GM19328 (cell line): ENCODE data around the gene YWHAQ.
A peak's percentile ranks its signal among the peaks of the same experiment; 100 is the strongest.
"Not testable (repeated sequence)": the region's sequence is repeated elsewhere in the genome, so short reads cannot be mapped to it uniquely, and the experiment has no call there.

Source experiments
- ATAC-seq: cut with Tn5 transposase; IDR thresholded peaks from one replicate; pipeline ENCODE4 v1.9.1; 2021; ENCODE audit warnings: mild to moderate bottlenecking, moderate library complexity; ENCODE audit not compliant: unreplicated experiment

Gene YWHAQ

GRCh38 chr2:9631878-9632700, 1.3 kb upstream of the YWHAQ start:
- no peak for ATAC-seq

DNA sequence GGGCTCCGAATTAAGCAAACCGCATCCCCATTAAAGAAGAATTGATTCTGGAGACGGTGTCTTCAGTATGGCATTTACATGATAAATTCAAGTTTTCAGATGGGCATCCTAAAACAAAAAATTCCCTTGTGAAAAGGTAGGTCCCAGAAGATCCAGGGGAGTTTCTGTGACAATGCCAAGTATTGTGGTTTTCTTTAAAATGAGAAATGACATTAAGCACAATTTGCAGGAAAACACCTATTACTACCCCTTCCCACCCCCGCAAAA, 689 bp upstream of the YWHAQ start:
- ATAC-seq = no peak

DNA sequence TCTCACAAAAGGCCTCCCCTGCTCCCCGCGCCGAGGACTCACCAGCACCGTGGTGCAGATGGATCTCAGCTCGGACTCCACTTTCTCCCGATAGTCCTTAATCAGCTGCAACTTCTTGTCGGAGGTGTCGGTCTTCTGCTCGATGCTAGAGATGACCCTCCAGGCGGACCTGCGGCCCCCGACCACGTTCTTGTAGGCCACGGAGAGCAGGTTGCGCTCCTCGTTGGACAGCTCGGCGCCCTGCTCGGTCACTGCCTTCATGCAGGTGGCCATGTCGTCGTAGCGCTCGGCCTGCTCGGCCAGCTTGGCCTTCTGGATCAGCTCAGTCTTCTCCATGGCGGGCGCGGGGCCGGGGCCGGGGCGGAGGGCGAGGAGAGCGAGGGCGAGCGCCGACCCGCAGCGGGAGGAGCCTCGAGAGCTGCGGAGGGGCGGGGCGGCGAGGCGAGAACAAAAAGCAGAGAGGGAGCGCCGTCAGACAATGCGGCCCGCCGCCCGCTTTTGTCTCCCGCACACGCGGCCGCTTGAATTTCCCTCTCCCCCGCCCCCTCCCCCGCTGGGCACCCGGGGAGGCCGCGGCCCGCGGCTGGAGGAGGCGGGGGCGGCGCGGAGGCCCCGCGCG, 571 bp downstream of the YWHAQ start:
- ATAC-seq = peak; percentile 46

DNA sequence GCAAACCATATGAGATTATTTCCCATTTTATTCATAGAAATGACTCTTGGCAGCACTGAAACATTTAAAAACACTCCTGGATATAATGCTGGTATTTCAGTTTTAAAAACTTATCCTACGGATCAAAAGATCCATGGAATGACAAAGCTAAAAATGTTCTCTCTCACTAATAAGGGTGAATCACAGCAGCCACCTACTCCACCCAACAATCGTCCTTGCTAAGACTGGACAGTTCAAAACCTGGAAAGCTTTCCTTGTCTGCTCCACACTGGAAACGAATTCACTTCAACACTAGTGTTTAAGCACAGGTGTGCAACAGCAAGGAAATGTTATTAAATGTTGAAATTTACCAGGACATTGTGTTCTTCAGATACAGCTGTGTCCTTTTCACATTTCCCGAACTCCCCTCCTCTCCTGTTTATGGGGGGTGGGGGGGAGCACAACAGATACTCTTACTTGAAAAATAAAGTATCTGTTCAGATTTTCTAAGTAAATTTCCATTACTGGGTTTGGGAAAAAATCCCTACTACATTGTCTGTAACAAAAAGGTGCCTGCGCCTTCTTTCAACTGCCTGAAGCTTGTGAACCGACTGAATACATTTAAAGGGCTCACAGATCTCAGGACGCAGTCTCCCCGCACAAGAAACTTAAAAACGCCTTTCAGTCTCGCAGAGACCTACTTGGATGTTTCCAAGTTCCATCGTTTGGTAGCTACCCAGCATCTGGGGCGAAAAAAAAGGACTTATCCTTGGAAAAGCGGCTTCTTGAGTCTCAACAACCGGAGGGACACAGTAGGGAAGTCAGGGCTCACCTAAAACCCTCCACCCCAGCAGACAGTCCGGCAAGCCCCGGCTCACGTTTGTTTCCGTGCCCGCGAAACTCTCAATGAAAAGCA, 1.3 kb downstream of the YWHAQ start:
- no peak for ATAC-seq

- no peak for ATAC-seq
Observed at GRCh38 chr2:9627310-9627709, 3.5 kb downstream of the YWHAQ start.

DNA sequence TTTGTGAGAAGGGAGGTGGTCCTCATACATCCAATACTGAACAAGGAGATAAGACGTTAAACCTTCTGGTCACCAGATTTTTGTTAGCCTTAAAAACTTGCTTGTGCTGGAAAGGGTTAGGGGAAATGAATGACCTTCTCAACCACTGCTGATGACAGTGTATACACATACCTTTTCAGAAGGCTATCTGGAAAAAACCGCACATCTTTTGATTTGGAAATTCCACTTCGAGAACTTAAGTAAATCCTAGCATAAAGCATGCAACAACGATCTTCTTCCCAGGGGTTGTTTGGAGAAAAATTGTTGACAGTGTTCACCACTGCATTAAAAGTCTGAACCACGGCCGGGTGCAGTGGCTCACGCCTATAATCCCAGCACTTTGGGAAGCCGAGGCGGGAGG, 7.6 kb downstream of the YWHAQ start:
- no peak for ATAC-seq

GRCh38 chr2:9621655-9622054, 9.1 kb downstream of the YWHAQ start:
- not testable (repeated sequence) for ATAC-seq

DNA sequence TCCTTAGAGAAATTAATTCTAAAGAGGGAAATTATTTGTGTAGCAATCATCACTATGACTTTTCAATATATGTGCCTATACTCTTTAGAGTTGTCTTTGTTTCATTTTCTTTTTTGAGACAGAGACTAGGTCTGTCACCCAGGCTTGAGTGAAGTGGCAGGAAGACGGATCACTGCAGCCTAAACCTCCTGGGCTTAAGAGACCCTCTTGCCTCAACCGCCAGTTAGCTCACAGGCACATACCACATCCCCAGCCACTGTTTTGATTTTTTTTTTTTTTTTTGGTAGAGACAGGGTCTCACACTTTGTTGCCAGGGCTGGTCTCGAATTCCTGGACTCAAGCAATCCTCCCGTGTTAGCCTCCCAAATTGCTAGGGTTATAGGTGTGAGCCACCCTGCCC, 12.4 kb downstream of the YWHAQ start:
- no peak for ATAC-seq

DNA sequence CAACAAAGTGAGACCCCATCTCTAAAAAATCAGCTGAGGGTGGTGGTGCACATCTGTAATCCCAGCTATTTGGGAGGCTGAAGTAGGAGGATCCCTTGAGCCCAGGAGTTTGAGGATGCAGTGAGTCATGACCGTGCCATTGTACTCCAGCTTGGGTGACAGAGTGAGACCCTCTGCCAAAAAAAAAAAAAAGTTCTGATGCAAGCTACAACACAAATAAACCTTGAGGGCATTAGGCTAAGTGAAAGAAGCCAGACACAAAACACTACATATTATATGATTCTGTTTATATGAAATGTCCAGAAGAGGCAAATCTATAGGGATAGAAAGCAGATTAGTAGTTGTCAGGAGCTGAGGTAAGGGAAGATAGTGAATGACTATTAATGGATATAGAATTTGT, 13.0 kb downstream of the YWHAQ start:
- no peak for ATAC-seq

DNA sequence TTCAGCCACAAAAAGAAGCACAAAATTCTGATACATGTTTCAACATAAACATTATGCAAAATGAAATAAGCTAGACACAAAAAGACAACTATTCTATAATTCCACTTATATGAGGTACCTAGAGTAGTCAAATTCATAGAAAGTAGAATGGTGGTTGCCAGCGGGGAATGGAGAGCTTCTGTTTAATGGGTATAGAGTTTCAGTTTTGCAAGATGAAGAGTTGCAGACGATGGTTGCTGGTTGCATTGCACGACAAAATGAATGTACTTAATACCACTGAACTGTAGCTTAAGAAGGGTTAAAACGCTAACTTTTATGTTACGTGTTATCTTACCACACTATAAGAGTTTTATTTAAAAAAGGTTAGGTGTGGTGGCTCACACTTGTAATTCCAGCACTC, 13.5 kb downstream of the YWHAQ start:
- ATAC-seq = no peak

DNA sequence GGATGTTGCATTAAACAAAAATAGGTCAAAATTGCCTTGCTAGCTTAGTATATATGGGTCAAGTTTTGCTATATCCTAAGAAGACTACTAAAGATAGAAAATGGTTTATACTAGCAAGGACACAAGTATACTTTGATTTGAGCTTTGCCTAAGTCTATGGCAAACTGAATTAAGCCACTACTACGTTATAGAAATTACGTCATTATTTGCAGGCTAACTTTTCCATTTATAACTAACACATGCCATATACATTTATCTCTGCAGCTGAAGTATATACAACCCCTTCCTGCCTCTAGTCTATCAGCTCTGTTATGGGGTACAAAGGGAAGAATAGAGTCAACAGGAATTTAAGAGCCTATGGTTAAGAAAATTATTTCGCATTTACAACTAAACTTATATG, 16.2 kb downstream of the YWHAQ start:
- ATAC-seq = no peak

GRCh38 chr2:9613291-9613690, 17.5 kb downstream of the YWHAQ start:
- no peak for ATAC-seq

- not testable (repeated sequence) for ATAC-seq
Observed at GRCh38 chr2:9611549-9611912, 19.3 kb downstream of the YWHAQ start.

DNA sequence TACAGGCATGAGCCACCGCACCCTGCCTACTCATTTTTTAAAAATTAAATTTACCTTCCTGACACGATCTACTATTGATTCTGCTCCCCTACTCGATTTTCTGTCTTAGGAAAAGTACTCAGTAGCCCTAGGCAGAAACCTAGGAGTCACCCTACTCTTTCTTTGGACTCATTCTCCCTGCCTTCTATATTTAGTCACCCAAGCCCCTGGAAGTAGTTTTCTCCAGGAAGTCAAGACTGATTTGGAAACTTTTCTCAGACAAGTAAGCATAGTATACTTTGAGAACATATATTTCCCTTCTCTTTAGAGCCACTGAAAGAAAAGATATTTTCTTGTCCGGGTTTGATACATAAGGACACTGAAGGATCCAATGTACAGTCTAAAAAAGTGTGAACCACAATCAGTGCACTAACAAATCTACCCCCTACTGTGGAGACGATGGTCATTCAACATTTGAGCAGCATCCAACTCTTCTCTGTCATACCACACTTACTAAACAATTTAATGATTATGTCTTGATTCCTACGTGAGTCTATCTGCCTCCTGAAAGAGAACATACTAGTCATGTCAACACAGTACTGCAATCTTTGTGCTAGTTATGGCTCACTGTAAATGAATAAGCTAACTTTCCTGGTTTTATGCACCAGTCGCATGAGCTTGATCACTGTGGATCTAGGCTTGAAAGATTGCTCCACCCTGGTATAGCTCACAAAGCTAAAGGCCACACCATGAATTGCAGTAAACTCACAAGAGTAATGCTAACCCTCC, 19.8 kb downstream of the YWHAQ start:
- ATAC-seq = no peak

- ATAC-seq = not testable (repeated sequence)
Observed at GRCh38 chr2:9608491-9608890, 22.3 kb downstream of the YWHAQ start.

DNA sequence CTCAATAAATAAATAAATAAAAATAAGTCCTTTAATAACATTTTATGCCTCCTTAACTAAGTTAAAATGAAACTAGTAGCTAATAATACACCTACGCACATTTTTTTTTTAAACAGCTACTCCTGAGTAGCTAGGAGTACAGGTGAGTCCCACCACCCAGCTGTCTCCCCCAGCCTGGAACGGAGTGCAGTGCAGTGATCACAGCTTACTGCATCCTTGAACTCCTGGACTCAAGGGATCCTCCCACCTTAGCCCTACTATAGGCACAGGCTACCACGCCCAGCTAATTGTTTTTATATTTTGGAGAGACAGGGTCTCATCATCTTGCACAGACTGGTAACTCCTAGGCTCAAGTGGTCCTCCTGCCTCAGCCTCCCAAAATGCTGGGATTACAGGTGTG, 28.4 kb downstream of the YWHAQ start:
- ATAC-seq = no peak

DNA sequence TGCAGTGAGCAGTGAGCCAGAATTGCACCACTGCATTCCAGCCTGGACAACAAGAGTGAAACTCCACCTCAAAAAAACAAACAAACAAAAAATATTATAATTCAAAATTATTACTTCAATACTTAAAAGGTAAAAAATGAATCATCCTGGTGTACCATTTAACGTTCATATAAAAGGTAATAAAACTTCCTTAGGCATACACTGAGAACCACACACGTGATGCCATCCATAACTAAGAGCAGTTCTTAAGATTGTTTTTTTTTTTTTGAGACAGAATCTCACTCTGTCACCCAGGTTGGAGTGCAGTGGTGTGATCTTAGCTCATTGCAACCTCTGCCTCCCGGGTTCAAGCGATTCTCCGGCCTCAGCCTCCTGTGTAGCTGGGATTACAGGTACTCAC, 29.4 kb downstream of the YWHAQ start:
- no peak for ATAC-seq

DNA sequence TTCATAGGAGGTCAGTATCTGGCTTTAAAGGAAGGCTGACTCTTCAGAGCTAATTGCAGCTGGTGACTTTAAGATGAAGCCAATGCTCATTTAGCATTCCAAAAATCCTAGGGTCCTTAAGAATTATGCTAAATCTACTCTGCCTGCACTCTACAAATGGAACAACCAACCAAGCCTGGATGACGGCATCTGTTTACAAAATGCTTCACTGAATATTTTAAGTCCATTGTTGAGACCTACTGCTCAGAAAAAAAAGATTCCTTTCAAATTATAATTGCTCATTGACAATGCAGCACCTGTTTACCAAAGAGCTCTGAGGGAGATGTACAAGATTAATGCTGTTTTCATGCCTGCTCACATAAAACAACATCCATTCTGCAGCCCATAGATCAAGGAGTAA, 31.4 kb downstream of the YWHAQ start:
- no peak for ATAC-seq

GRCh38 chr2:9596621-9597311, 34.0 kb downstream of the YWHAQ start:
- no peak for ATAC-seq

DNA sequence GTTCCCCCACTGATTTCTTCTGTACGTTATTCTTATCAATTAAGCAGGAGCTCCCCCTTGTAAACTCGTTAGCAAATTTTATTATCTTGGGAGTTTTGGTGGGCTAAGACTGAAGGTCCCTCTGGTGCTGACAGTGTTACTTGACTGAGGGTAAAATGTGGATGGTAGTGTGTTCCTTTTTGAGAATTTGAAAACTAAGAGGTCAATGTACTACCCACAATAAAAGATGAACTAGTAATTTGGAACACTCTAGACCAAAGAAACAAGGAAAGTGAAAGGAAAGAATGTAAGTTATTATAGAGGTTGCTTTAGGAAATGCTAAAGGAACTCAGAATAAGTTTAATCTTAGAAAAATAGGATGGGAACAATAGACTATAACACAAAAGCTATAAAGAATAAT, 35.1 kb downstream of the YWHAQ start:
- no peak for ATAC-seq

- ATAC-seq = not testable (repeated sequence)
Observed at GRCh38 chr2:9595256-9595655, 35.5 kb downstream of the YWHAQ start.
